Measurements from ENCODE around the gene UNC93B1.

Gene UNC93B1

DNA sequence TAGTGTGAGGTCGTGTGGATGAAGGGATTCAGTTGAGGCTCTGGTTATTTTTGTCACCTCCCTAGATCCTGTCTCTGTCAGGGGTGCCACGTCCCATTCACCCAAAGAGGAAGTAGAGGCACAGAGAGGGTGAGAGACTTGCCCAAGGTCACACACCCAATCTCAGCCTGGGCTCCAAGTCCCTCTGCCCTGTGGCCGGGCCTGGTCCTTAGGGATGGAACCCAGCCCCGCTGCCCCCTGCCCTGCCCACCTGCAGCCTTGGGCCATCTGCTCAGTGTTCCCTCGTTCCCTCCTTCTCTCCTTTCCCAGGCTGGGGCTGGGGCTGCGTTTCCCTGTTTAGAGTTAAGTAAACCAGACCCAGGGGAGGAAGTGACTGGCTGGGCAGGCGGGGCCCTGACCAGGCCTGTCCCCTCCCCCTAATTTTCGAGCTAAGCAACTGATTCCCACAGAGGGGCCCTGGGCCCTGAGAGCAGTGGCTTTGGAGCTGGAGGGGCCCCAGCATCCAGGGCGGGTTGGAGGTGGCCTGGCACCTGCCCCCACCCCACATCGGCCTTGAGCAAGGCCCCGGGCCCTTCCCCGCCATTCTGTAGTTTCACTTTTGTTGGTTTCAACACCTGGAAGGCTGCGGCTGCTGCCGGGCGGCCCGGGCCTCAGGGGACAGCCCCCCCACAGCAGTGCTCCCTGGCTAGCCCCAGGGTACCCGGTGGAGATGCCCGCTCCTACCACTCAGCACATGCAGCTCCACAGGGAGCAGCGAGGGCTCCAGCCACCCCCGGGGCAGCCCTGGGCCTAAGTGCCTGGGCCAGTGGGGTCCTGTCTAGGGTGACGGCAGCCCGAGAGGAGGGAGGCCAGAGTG, 36.4 kb upstream of the UNC93B1 start:
- DNase-seq = peak; percentile 37

DNA sequence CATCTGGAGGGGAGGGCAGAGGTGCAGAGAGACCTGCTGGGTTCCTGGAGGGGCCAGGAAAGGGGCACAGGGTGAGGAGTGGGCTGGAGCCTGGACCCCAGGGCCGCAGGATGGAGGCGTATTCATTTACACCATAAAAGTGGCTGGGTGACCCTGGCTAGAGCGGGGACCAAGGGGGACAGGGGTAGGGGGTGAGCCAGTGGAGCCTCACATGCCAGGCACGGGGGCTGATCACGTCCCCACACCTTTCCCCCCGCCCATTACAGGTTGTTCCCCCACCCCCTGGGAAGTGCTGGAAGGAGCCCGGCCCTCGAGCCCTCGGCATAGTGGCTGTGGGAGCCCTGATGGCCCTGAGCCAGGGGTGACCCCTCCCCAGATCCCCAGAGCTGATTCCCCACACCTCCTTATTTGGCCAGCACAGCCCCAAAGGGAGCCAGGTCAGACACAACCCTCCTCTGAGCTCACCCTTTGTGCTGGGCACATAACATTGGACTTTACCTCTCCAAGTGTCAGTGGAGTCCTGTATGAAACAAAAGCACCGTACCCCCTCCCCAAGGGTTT, 35.7 kb upstream of the UNC93B1 start:
- DNase-seq = no peak

DNA sequence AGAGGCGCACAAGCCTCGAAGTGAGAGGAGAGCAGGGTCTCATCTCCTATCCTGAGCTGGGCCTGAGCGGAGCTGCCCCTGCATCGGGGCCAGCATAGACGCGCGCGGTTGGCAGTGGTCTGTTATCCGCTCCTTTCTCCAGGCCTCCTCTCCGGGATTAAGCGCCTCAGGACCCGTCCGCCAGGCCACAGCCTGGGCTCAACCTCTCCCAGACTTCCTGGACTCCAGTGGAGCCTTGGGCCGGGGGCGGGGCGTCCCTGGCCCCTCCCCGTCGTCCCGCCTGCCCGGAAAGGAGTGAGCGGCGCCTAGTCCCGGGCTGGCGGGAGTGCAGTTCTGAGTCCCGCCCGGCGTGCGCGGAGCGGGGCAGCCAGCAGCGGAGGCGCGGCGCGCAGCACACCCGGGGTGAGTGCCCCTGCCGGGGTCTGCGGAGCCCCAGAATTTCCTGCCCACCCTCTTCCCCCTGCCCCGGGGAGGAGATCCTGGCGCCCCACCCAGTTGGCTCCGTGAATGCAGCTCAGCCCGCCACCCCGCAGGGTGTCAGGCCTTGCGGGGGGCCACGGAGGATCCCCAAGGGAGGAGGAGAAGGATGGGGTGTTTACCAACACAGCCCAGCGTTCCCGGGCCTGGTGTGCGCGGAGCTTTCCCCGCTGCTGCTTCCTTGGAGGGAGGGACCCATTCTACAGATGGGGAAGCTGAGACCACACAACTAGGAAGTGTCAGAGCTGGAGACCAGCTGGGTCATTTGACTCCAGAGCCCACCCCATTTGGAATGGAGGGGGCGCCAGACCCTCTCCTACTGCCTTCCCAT, 35.0 kb upstream of the UNC93B1 start, which contains the start of gene TCIRG1:
TCIRG1 (plus strand) TSS at position 308 of the 808 bp plus-strand sequence. CDS start 2,247 bp downstream, outside the sequence.
- DNase-seq = peak; percentile 34

DNA sequence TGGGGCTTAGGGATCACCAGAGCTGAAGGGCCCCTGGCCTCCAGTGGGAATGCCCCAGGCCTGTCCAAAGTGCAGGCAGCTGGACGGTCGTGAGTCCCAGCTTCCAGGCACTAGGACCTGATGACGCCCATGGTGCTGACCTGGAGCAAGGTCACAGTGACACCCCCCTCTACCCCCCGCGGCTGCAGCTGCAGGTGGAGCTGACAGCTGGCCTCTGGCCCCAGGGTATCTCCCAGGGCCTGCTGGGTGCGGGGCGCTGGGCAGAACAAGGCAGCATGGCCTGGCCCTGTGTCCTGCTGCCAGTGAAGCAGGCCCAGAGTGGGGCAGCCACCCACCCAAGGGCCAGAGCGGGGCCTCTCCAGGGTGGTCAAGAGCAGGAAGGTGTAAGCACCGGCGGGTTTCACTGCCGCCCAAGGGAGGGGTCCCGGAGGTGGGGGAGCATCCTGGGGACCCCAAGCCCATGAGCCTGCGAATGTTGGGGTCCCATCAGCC, 34.4 kb upstream of the UNC93B1 start:
- DNase-seq = no peak

DNA sequence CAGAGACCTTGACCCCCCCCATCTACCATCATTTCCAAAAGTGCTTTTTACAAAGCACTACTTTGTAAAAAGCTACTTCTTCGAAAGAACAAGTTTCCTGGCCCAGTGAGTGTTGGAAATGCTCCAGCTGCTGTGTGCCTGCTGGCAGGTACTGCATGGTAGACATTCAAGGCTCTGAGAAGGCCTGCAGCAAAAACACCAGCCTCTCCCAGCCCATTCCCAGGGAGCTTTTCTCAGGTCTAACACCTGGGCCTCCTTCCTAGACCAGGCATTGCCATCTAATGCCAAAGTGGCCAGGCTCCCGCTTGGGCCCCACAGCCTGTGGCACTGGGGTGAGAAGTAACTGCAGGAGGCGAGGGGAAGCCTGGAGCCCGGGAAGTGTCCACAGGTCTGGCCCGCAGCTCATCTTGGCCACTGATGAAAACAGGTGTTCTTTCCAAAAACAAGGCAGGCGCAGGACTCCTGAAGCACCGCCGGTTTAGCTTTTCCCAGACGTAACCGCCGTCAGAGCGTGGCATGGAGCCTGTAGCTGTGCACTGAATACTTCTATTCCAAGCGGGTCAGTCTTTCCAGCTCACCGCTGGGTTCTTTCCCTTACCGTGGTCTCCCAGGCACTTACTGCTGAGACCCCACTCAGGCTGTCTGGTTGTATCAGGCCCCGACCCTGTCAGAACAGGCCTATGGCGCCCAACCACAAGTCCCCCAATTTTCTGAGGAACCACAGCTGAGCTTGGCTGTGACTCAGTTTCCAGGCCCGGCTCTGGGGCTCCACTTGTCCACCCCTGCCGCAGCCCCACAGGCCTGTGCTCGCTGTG, 33.7 kb upstream of the UNC93B1 start:
- no peak for DNase-seq

DNA sequence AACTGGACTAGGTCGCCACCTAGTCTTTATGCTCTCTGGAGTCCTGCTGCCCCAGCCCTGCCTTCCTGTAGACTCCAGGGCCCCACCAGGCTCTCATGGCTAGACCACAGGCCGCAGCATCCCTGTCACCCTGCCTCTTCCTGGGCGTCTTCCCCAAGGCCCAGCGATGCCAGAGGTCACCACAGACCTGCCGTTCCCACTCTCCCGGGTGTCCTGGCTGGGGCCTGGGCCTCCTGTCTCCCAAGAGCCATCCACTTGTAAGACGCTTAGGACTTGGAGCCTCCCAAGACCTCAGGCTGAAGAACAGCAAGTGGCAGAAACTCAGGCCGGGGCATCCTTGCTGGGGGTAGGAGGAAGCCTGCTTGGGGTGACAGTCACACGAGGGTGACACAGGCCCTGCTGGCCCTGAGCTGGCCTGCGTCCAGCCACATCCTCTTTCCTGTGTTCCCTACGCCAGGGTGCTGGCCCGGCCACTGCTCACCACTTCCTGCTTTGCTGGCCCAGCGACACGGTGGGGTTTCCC, 32.9 kb upstream of the UNC93B1 start:
- no peak for DNase-seq

DNA sequence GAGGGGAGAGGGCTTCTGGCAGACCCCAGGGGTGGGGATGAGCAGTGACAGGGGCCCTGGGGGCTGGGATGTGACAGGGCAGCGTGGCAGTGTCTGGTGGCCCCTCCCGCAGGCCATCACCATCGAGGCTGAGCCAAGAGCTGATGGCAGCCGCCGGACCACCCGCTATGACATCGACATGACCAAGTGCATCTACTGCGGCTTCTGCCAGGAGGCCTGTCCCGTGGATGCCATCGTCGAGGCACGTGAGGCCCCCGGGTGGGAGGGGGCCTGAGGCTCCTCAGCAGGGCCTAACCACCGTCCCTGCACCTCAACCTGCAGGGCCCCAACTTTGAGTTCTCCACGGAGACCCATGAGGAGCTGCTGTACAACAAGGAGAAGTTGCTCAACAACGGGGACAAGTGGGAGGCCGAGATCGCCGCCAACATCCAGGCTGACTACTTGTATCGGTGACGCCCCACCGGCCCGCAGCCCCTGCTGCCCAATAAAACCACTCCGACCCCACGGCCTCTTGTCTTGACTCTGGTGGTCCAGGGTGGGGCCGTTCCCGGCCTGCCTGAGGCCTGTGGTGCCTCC, 32.3 kb upstream of the UNC93B1 start:
- no peak for DNase-seq

DNA sequence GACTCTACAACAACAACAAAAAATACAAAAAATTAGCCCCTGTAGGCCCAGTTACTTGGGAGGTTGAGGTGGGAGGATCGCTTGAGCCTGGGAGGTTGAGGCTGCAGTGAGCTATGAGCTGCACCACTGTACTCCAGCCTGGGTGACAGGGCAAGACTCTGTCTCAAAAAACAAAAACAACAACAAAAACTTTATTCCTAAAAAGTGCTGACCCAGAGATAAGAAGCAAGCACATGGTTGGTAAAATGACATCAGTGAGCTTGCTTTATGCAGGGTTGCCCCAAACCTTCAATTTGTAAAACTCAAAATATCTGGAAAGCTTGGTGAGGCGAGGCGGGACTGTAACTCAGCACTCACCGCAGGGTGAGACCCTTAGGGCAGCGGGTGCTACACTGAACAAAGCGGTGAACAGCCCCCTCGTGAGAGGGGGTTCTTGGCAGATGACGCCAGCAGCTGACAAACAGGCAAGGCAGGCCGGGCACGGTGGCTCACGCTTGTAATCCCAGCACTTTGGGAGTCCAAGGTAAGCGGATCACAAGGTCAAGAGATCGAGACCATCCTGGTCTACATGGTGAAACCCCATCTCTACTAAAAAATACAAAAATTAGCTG, 31.5 kb upstream of the UNC93B1 start:
- DNase-seq = no peak

DNA sequence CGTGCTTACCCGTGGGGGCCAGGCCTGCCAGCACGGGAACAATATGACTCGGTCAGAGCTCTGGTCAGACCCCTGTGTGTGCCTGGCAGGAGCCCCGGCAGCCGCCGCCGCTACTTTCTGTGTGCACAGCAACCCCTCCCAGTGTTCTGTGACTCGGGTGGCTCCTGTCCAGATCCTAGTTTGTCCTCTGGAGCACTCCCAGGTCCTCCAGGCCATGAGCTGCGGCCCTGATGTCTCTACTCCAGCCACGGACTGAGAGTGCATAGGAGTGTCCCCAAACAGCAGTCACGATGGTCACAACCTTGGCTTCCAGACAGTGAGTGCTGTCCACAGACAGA, 29.8 kb upstream of the UNC93B1 start:
- DNase-seq = no peak

DNA sequence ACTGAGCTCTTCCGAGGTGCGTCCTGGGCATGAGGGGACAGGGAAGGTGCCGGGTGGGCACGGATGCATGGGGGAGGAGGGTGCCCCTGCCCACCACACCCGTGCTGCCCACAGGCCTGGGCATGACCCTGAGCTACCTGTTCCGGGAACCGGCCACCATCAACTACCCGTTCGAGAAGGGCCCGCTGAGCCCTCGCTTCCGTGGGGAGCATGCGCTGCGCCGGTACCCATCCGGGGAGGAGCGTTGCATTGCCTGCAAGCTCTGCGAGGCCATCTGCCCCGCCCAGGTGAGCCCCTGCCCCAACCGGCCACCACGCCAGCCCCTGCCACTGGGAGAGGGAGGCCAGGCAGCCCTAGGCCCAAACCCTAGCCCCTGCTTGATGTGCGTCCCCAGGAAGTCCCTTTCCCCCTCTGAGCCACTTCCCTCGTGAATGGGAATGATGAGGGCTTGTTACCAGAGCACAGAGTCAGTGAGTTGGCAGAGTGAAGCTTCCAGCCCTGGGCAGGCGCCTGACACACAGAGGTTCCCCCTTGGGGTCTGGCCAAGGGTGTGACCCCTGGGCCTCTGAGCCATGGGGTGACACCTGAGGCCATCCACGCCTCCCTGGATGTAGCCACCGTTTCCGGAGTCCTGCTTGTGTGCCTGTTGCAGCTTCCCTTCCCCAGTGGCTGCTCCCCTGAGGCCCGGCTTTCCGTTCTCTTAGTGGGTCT, 29.3 kb upstream of the UNC93B1 start:
- no peak for DNase-seq

DNA sequence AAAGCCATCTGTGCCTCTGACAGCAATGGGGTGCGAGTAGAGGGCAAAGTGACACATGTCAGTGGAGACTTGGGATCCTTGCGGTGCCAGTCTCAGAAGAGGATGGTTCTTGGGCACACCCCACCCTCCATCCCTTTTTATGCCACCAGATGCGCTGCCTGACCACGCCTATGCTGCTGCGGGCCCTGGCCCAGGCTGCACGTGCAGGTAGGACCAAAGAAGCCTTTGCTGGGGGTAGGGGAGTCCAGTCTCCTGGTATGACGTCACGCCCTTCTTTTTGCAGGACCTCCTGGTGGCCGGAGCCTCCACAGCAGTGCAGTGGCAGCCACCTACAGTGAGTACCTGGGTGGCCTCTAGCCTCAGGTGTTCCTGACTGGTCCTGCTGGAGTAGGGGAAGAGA, 28.1 kb upstream of the UNC93B1 start:
- DNase-seq = no peak

DNA sequence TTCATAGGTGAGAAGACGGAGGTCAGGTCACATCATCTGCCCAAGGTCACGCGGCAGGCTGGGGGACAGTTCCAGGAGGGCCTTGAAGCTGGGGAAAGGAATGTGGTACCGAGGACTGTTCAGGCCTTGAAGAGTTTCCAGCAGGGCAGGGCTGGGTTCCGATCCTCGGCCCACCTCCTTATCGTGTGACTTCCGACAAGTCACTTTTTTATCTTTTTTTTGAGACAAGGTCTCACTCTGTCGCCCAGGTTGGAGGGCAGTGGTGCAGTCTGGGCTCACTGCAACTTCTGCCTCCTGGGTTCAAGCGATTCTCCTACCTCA, 27.2 kb upstream of the UNC93B1 start:
- DNase-seq = no peak

DNA sequence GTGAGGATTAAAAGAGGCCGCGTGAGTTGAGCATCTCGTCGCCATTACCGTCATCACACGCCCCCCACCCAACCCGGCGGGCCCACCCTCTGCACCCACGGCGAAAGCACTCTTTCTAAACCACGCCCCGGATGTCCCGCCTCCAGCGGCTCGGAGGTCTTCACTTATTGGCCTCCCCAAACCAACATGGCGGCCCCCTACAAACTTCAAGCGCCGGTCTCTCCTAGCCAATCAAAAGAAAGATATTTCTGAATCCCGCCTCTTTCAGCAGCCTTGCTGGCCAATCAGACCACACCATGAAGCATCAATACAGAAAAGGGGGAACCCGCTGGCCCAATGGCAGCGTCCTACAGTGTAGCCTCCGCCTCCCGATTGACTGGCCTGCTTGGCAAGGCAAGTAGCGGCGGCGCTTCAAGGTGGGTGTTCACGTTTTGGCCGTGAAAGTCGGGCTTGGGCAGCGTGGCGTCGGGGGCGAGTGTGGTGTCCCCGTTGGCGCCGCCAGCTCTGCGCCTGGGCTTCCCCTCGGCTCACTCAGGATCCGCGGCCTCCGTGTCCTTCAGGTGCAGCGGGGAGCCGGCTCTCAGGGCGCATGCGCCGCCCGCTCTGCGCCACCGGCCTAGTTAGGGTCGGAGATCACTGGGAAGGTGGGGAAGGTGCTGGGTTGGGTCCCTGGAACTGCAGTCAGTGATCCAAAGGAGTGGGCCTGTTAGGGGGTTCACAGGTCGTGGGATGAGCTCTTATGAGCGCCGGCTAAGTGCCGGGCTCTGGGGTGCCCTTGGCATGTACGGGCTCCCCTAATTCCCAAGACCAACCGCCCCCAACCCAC, 26.6 kb upstream of the UNC93B1 start, which contains the start of gene NDUFS8:
NDUFS8 (plus strand) TSS at position 364 of the 826 bp plus-strand sequence. CDS start 1,471 bp downstream, outside the sequence.
- DNase-seq = peak; percentile 93

DNA sequence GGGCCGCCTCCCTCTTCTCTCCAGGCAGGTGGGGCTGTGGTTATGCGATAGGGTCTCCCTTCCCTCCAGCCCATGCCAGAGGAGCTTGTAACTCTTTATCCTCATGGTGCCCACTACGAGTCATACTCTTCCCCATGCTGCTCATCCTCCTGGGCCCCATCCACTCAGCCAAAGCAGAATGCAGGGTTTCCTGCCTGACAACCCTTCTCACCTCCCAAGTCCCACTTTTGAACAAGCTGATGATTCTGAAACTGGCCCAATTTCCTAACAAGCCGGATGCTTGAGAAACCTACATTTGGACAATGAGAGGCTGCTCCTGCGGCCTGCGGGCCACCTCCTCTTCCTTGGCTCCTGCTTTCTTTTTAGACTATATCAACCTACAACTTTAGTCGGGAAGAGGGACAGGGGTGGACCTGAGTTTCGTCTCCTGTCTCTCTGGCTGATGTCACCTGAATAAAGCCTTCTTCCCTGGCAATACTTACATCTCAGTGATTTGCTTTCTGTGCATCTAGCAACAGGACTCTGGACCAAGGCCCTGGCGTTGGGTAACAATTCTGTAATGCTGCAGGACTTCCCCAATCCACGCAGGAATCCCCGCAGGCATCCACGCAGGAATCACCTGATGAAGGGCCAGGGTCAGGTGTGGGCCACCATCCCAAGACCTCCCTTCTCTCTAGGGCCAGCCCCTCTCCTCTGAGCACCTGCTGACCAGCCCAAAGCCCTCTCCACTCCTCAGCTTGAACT, 25.1 kb upstream of the UNC93B1 start:
- DNase-seq = no peak

DNA sequence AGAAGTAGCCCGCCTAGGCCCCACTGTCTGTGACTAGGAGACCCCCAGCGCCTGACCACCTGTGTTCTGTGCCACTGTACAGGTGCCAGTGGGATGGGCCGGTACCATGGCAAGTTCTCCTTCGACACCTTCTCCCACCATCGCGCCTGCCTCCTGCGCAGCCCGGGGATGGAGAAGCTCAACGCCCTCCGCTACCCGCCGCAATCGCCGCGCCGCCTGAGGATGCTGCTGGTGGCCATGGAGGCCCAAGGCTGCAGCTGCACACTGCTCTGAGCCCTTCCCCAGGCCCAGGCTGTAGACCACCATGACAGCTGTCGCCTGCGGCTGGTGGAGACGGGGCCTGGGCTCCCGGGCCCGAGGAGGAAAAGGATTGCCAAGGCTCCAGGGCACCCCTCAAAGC, 23.8 kb upstream of the UNC93B1 start:
- DNase-seq = no peak

DNA sequence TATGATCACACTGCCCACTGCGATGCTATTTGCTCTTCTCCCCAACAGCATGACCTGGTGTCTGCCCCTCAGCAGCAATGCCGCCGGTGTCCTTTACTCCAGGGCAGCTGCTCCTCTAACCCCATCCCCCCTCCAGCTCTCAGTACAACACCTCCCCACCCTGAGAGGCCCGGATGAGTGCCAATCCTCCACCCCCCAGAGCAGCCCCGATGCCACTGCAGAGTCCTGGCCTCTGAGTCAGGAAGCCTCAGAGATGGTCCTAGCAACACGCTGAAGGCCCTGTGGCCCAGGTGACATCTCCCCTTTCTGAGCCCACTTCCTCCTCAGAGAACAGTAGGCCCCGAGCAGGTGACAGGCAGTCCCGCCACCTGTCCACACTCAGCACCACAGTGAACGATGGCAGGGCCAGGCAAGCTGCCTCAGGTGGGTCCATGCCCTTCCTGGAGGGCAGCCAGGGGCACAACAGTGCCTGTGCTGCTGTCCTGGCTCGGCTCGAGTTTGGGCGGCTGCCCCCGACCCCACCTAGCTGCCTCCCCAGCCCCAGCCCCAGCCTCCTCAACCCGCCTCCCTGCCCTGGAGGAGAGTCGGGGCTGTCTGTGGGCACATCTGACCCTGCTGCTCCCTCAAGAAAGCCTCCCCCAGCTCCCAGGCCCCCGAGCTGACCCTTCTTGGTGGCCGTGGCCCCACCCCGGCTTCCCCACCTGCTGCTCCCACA, 22.7 kb upstream of the UNC93B1 start:
- no peak for DNase-seq

DNA sequence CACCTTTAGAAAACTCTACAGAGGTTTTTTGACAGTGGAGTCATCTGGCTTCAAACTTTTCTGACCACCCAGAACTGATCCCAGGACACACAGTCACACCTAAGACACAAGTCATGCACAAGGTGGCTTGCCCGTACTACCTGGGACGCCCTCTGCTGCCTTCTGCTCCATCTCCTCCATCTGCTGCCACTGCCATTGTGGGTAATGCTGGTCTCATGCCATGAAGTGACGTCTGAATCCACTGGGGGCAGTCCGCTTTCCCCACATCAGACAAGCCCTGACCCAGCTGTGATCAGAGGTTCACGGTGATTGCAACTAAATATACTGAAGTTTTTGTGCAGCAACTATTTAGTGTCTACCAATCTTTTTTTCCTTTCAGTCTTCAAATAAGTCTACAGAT, 21.1 kb upstream of the UNC93B1 start:
- DNase-seq = no peak

DNA sequence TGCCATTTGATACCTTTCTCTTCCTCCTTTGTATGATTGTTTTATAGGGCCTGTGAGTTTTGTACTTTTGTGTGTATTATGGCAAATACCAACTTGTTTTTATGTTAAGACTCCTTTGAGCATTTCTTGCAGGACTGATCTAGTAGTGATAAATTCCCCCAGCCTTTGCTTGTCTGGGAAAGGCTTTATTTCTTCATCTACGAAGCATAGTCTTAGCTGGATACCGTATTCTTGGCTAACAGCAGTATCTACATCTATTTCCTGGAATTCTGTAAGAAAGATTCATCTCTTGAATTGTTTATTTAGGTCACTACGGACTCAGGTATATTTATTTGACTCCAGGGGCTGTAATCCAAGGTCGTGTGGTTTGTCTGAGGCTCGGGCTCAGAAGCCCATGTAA, 20.6 kb upstream of the UNC93B1 start:
- no peak for DNase-seq

DNA sequence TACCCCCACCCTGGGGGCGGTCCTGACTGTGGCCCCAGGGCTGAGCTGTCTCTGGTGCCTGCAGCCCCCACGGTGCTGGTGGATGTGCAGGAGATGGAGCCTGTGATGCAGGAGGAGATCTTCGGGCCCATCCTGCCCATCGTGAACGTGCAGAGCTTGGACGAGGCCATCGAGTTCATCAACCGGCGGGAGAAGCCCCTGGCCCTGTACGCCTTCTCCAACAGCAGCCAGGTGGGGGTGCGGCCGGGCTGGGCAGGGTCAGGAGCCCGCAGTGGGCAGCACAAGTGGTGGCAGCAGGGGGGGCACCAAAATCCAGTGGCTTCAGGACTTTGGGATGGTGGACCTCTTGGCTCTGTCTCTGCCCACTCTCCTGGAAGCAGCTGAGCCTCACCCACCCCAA, 18.6 kb upstream of the UNC93B1 start:
- no peak for DNase-seq

Data from activated CD4-positive, alpha-beta T cell treated with anti-CD3 and anti-CD28 coated beads, Interleukin-2, amount 50 U/mL, for 1 hour (primary cell).